Hepatocyte (in vitro differentiated cells): Measurements from ENCODE around the gene ZAR1L. TPM values are rescaled to one million over a fixed set of nuclear protein-coding genes. Genes with fewer than 3 reads are reported as not detected.

Experiments
- DNase-seq: peaks from one replicate; pipeline ENCODE4 v3.0.0-alpha.2; 2016; ENCODE audit warnings: low spot score
- H2AFZ ChIP-seq: fragments of 200-600 bp; sonication (generic); 2 replicates; pipeline ENCODE4 v1.6.0; 2016; ENCODE audit warnings: antibody characterized with exemption, mild to moderate bottlenecking
- H3K27ac ChIP-seq: fragments of 200-600 bp; sonication (generic); 2 replicates; pipeline ENCODE4 v1.5.1; 2016; ENCODE audit warnings: mild to moderate bottlenecking
- H3K27me3 ChIP-seq: fragments of 200-600 bp; sonication (generic); 2 replicates; pipeline ENCODE4 v1.6.1; 2016
- H3K36me3 ChIP-seq: fragments of 200-600 bp; sonication (generic); replicated peaks from 2 replicates; pipeline ENCODE4 v1.5.1; 2016; ENCODE audit warnings: low read depth; ENCODE audit not compliant: insufficient read depth
- H3K4me1 ChIP-seq: fragments of 200-600 bp; sonication (generic); 2 replicates; pipeline ENCODE4 v1.5.1; 2016; ENCODE audit warnings: mild to moderate bottlenecking, moderate library complexity; ENCODE audit not compliant: insufficient read depth
- H3K4me2 ChIP-seq: fragments of 200-600 bp; sonication (generic); 2 replicates; pipeline ENCODE4 v1.6.0; 2016
- H3K4me3 ChIP-seq: fragments of 200-600 bp; sonication (generic); 2 replicates; pipeline ENCODE4 v1.5.1; 2016; ENCODE audit warnings: mild to moderate bottlenecking
- H3K79me2 ChIP-seq: fragments of 200-600 bp; sonication (generic); 2 replicates; pipeline ENCODE4 v1.6.0; 2017; ENCODE audit warnings: mild to moderate bottlenecking
- H3K9me2 ChIP-seq: fragments of 200-600 bp; sonication (generic); replicated peaks from 2 replicates; pipeline ENCODE4 v1.6.0; 2017; ENCODE audit warnings: mild to moderate bottlenecking; ENCODE audit not compliant: insufficient read depth
- H3K9me3 ChIP-seq: fragments of 200-600 bp; sonication (generic); 2 replicates; pipeline ENCODE4 v1.5.1; 2016; ENCODE audit warnings: low read depth, mild to moderate bottlenecking
- H4K20me1 ChIP-seq: fragments of 200-600 bp; sonication (generic); 2 replicates; pipeline ENCODE4 v1.6.0; 2016; ENCODE audit warnings: mild to moderate bottlenecking; ENCODE audit not compliant: insufficient read depth, poor library complexity, severe bottlenecking
- EZH2 ChIP-seq: fragments of 200-600 bp; sonication (generic); IDR thresholded peaks from 2 replicates; pipeline ENCODE4 v1.6.1; 2016; ENCODE audit warnings: antibody characterized with exemption, mild to moderate bottlenecking, borderline replicate concordance
- EZH2phosphoT487 ChIP-seq: fragments of 200-600 bp; sonication (generic); IDR thresholded peaks from one replicate; pipeline ENCODE4 v1.6.1; 2018; ENCODE audit warnings: antibody characterized with exemption, mild to moderate bottlenecking, low read depth, moderate library complexity; ENCODE audit not compliant: unreplicated experiment, severe bottlenecking
- WGBS: methylation state at CpG from one replicate; pipeline ENCODE4 v1.1.6; 2016; ENCODE audit warnings: low lambda C conversion rate; ENCODE audit errors: missing lambda C conversion rate; 5-methylcytosine and 5-hydroxymethylcytosine counted together
- polyA plus RNA-seq: library from polyadenylated mRNA; unstranded; fragments of >200 nt; fragmentation: Nextera tagmentation; extraction: Ambion mirVana; gene quantifications from 2 replicates; pipeline ENCODE4 v1.2.1, GENCODE V29; 2016
- total RNA-seq: library from RNA; depleted of rRNA; stranded (reverse); fragments of >200 nt; gene quantifications from 2 replicates; pipeline ENCODE4 v1.2.3, GENCODE V29; 2014
- TF ChIP-seq, protein P1 (sequence below): fragments of 200-600 bp; sonication (generic); IDR thresholded peaks from 2 replicates; pipeline ENCODE4 v1.5.1; 2016; ENCODE audit warnings: antibody characterized with exemption, mild to moderate bottlenecking; ENCODE audit not compliant: poor library complexity

The ZAR1L gene
- total and polyA plus RNA-seq, 2 experiments from 2014 or later: not detected

- TF ChIP-seq EZH2phosphoT487 (no peak), EZH2 (no peak)
- TF ChIP-seq, protein P1, sequence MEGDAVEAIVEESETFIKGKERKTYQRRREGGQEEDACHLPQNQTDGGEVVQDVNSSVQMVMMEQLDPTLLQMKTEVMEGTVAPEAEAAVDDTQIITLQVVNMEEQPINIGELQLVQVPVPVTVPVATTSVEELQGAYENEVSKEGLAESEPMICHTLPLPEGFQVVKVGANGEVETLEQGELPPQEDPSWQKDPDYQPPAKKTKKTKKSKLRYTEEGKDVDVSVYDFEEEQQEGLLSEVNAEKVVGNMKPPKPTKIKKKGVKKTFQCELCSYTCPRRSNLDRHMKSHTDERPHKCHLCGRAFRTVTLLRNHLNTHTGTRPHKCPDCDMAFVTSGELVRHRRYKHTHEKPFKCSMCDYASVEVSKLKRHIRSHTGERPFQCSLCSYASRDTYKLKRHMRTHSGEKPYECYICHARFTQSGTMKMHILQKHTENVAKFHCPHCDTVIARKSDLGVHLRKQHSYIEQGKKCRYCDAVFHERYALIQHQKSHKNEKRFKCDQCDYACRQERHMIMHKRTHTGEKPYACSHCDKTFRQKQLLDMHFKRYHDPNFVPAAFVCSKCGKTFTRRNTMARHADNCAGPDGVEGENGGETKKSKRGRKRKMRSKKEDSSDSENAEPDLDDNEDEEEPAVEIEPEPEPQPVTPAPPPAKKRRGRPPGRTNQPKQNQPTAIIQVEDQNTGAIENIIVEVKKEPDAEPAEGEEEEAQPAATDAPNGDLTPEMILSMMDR: no peak
- no peaks in the 10 kb centered on the region for H3K9me2 ChIP-seq
- 64% methylated on average over 2 of the region's 2 CpGs for WGBS
Measured at GRCh38 chr13:32302461-32302860, 12.7 kb downstream of the ZAR1L start.

DNA sequence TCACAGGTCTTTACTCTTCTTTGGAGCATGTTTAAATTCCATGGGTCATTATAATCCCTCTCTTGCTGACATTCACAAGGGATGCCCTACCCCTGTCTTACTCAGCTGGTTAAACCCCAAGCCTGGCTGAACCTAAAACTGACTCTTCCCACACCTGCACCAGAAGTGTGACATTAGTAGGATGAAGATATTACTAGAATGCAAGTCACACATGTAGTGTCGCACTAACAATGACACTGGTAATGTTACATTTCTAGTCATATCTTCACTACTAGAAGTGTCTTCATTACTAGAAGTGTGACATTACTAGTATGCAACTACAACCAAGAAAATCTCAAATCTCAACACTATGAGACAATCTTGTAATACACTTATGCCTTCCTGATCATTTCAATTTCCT, 14.2 kb downstream of the ZAR1L start:
- Histone ChIP-seq H3K4me1 (no peaks in the 10 kb centered on the region), H3K4me2 (no peak overlapping the region), H3K9me2 (no peaks in the 10 kb centered on the region), H3K79me2 (no peaks in the 10 kb centered on the region), H3K4me3 (no peak overlapping the region), H2AFZ (no peak overlapping the region), H3K27ac (no peak overlapping the region), H4K20me1 (no peaks in the 10 kb centered on the region), H3K27me3 (peaks cover 6% of the 10 kb centered on the region), H3K9me3 (no peaks in the 10 kb centered on the region), H3K36me3 (no peaks in the 10 kb centered on the region)
- no peak for DNase-seq
- TF ChIP-seq EZH2phosphoT487: no peak
- no peak for TF ChIP-seq EZH2
- TF ChIP-seq, protein P1: no peak
- WGBS: 95% methylated on average over 1 of the region's 1 CpG

More at GRCh38 chr13:32302461-32302860, 12.7 kb downstream of the ZAR1L start:
- Histone ChIP-seq H2AFZ (no peak overlapping the region), H3K36me3 (no peaks in the 10 kb centered on the region), H3K4me2 (no peak overlapping the region), H3K79me2 (no peaks in the 10 kb centered on the region), H3K4me3 (no peak overlapping the region), H3K9me3 (no peaks in the 10 kb centered on the region), H4K20me1 (no peaks in the 10 kb centered on the region), H3K27me3 (peaks cover 6% of the 10 kb centered on the region), H3K4me1 (no peaks in the 10 kb centered on the region), H3K27ac (no peak overlapping the region)
- no peak for DNase-seq

- WGBS: 89% methylated on average over 8 of the region's 8 CpGs
Measured at GRCh38 chr13:32300406-32300805, 14.8 kb downstream of the ZAR1L start.

More at GRCh38 chr13:32300406-32300805, 14.8 kb downstream of the ZAR1L start:
- peaks cover 6% of the 10 kb centered on the region for H3K27me3 ChIP-seq
- H4K20me1 ChIP-seq: no peaks in the 10 kb centered on the region
- H3K4me2 ChIP-seq: no peak overlapping the region
- no peaks in the 10 kb centered on the region for H3K9me2 ChIP-seq
- no peak for DNase-seq
- H3K4me1 ChIP-seq: no peaks in the 10 kb centered on the region
- TF ChIP-seq, protein P1: no peak
- TF ChIP-seq EZH2 (no peak), EZH2phosphoT487 (no peak)
- no peak overlapping the region for H3K4me3 ChIP-seq
- no peak overlapping the region for H2AFZ ChIP-seq
- no peak overlapping the region for H3K27ac ChIP-seq
- no peaks in the 10 kb centered on the region for H3K79me2 ChIP-seq
- H3K36me3 ChIP-seq: no peaks in the 10 kb centered on the region
- H3K9me3 ChIP-seq: no peaks in the 10 kb centered on the region
